Measurements from ENCODE around the gene HCRTR2. TPM values are rescaled to one million over a fixed set of nuclear protein-coding genes. Genes with fewer than 3 reads are reported as not detected.
"Not testable (repeated sequence)": the region's sequence is repeated elsewhere in the genome, so short reads cannot be mapped to it uniquely, and the experiment has no call there.

The HCRTR2 gene
- polyA plus RNA-seq, 2 of the 4 experiments (the other 2 are of a cell fraction): not detected

- WGBS (ENCODE audit: missing lambda C conversion rate): 6% methylated on average over 2 of the region's 2 CpGs
- Histone ChIP-seq H3K4me2 (no peak overlapping the region), H3K27ac (no peak overlapping the region), H3K9me3 (no peaks in the 10 kb centered on the region), H3K4me3 (no peak overlapping the region), H3K4me1 (no peaks in the 10 kb centered on the region)
- FAIRE-seq (no peak), DNase-seq (ENCODE audit: low read depth in 1 of 2, low spot score in 1 of 2) (no peak), ATAC-seq (no peak)
- POLR2A ChIA-PET: no interaction called here
- CTCF ChIA-PET: interaction anchor here (1.4 kb wide), 1 partner anchor 26 kb away, joined by 3 read pairs; no protein-coding TSS in a partner anchor
- TF ChIP-seq HEYL (CRISPR knock-in tag; IDR thresholded peaks at IDR 0.05): no peak
- TF ChIP-seq TFCP2L1 (CRISPR knock-in tag; IDR thresholded peaks at IDR 0.05): no peak
- TF ChIP-seq CHD2 (IDR thresholded peaks at IDR 0.05; ENCODE audit: low read length, partially characterized antibody): no peak
- TF ChIP-seq RARB (CRISPR knock-in tag; IDR thresholded peaks at IDR 0.05): no peak
- no peak for TF ChIP-seq ELK1 (IDR thresholded peaks at IDR 0.05; ENCODE audit: low read depth, low read length)
- no peak for TF ChIP-seq SMC3 (IDR thresholded peaks at IDR 0.05)
- TF ChIP-seq RNF2 (IDR thresholded peaks at IDR 0.05; ENCODE audit: borderline replicate concordance, low read depth): no peak
- TF ChIP-seq TP53 (CRISPR knock-in tag; IDR thresholded peaks at IDR 0.05): no peak
These were observed 31.7 kb upstream of the HCRTR2 start for GRCh38 chr6:55142610-55143009.

- Histone ChIP-seq H3K4me2 (no peak overlapping the region), H3K27ac (no peak overlapping the region), H3K4me3 (no peak overlapping the region), H3K4me1 (no peaks in the 10 kb centered on the region), H3K9me3 (no peaks in the 10 kb centered on the region)
- 6% methylated on average over 1 of the region's 1 CpG for WGBS (ENCODE audit: missing lambda C conversion rate)
- ChIA-PET CTCF (no interaction called here), POLR2A (no interaction called here)
- no peak for TF ChIP-seq RCOR1 (IDR thresholded peaks at IDR 0.05; ENCODE audit: low read depth, low read length)
- no peak for TF ChIP-seq HOXB5 (CRISPR knock-in tag; IDR thresholded peaks at IDR 0.05)
- no peak for TF ChIP-seq REST (IDR thresholded peaks at IDR 0.05)
- no peak for ATAC-seq
- DNase-seq (ENCODE audit: low read depth in 1 of 2, low spot score in 1 of 2): no peak
- FAIRE-seq: no peak
These were observed 21.0 kb upstream of the HCRTR2 start for GRCh38 chr6:55153284-55153683.

GRCh38 chr6:55158784-55159183 is 15.5 kb upstream of the HCRTR2 start:
- H3K9me3 ChIP-seq; H3K4me3 ChIP-seq; ATAC-seq; DNase-seq (ENCODE audit: low read depth in 1 of 2, low spot score in 1 of 2); H3K27ac ChIP-seq; CTCF ChIA-PET; FAIRE-seq; H3K4me1 ChIP-seq; POLR2A ChIA-PET; H3K4me2 ChIP-seq: not testable (repeated sequence)
- WGBS (ENCODE audit: missing lambda C conversion rate): 10% methylated on average over 4 of the region's 9 CpGs

GRCh38 chr6:55167860-55168259 is 6.5 kb upstream of the HCRTR2 start:
- Histone ChIP-seq H3K4me2 (no peak overlapping the region), H3K27ac (no peak overlapping the region), H3K4me1 (no peaks in the 10 kb centered on the region), H3K4me3 (no peak overlapping the region), H3K9me3 (no peaks in the 10 kb centered on the region)
- FAIRE-seq (no peak), DNase-seq (ENCODE audit: low read depth in 1 of 2, low spot score in 1 of 2) (no peak), ATAC-seq (no peak)
- WGBS (ENCODE audit: missing lambda C conversion rate): 0% methylated on average over 1 of the region's 1 CpG
- ChIA-PET POLR2A (no interaction called here), CTCF (interaction anchor here (0.7 kb wide), 1 partner anchor 47 kb away, joined by 3 read pairs; no protein-coding TSS in a partner anchor)
- TF ChIP-seq RFX5 (IDR thresholded peaks at IDR 0.05): no peak
- no peak for TF ChIP-seq ELK1 (IDR thresholded peaks at IDR 0.05; ENCODE audit: low read depth, low read length)
- no peak for TF ChIP-seq CHD4 (IDR thresholded peaks at IDR 0.05; ENCODE audit: borderline replicate concordance)
- no peak for TF ChIP-seq HOXB13 (CRISPR knock-in tag; IDR thresholded peaks at IDR 0.05; ENCODE audit: low read depth)
- TF ChIP-seq JUNB (IDR thresholded peaks at IDR 0.05): no peak
- no peak for TF ChIP-seq MAZ (IDR thresholded peaks at IDR 0.05; ENCODE audit: borderline replicate concordance, low read depth, low read length)
- TF ChIP-seq NPAS2 (CRISPR knock-in tag; IDR thresholded peaks at IDR 0.05; ENCODE audit: borderline replicate concordance): no peak
- no peak for TF ChIP-seq POLR2A (IDR thresholded peaks at IDR 0.05; ENCODE audit: low read length)
